Tibial nerve (tissue), 4 donors: ENCODE measurements around the gene GABRG3. TPM values are rescaled to one million over a fixed set of nuclear protein-coding genes. Genes with fewer than 3 reads are reported as not detected.

Experiments
- DNase-seq, 2 donors: peaks; one replicate each; pipeline ENCODE4 v3.0.0-alpha.2; 2019; ENCODE audit warnings: low spot score in 2 of 2
- H3K27ac ChIP-seq, 4 donors: fragments of 200-600 bp; sonication (generic) in 3 of 4; one replicate each; pipeline ENCODE4 v1.5.1; 2017 to 2019; ENCODE audit warnings: mild to moderate bottlenecking in 1 of 4
- H3K27me3 ChIP-seq, 2 donors: fragments of 200-600 bp; sonication (generic) in 1 of 2; one replicate each; pipeline versions ENCODE4 v1.5.1 to v1.6.0; 2017 to 2019
- H3K36me3 ChIP-seq, 3 donors: fragments of 200-600 bp; sonication (generic); one replicate each; pipeline ENCODE4 v1.5.1; 2018 to 2019
- H3K4me1 ChIP-seq, 4 donors: fragments of 200-600 bp; sonication (generic) in 3 of 4; one replicate each; pipeline ENCODE4 v1.5.1; 2017 to 2019
- H3K4me3 ChIP-seq, 4 donors: fragments of 200-600 bp; sonication (generic) in 3 of 4; one replicate each; pipeline ENCODE4 v1.5.1; 2017 to 2019; ENCODE audit warnings: mild to moderate bottlenecking in 1 of 4, moderate library complexity in 1 of 4
- H3K9me3 ChIP-seq, 4 donors: fragments of 200-600 bp; sonication (generic) in 3 of 4; one replicate each; pipeline ENCODE4 v1.5.1; 2017 to 2019
- CTCF ChIP-seq, 5 experiments: fragments of 200-600 bp in 3 of 5; fragments of 450-650 bp in 2 of 5; sonication (generic) in 3 of 5; IDR thresholded peaks; one replicate each; pipeline ENCODE4 v1.5.1; 2016 to 2019; ENCODE audit warnings: antibody characterized with exemption in 5 of 5, mild to moderate bottlenecking in 3 of 5, moderate library complexity in 2 of 5
- EP300 ChIP-seq, 2 donors: sonication (generic); formaldehyde crosslinking; IDR thresholded peaks; one replicate each; pipeline ENCODE4 v1.6.1; 2017; ENCODE audit warnings: antibody characterized with exemption in 2 of 2, mild to moderate bottlenecking in 1 of 2
- POLR2A ChIP-seq, 2 donors: fragments of 450-650 bp; IDR thresholded peaks; one replicate each; pipeline ENCODE4 v1.6.1; 2017; ENCODE audit warnings: antibody characterized with exemption in 2 of 2, mild to moderate bottlenecking in 2 of 2, moderate library complexity in 2 of 2
- WGBS, 2 donors: methylation state at CpG; one replicate each; pipeline ENCODE4 v1.1.5; 2018; 5-methylcytosine and 5-hydroxymethylcytosine counted together
- total RNA-seq, 4 donors: library from RNA; depleted of rRNA; stranded (reverse); fragments of >200 nt; gene quantifications; one replicate each; pipeline ENCODE4 v1.1.0, GENCODE V29; 2016

The GABRG3 gene
- total RNA-seq, 4 donors from 2014 or later = not detected

GRCh38 chr15:27549746-27550145 is 578.8 kb downstream of the GABRG3 start:
- Histone ChIP-seq H3K9me3 (no peaks in the 10 kb centered on the region), H3K4me3 (no peak overlapping the region), H3K4me1 (peaks cover 0 to 4% (median 0%) of the 10 kb centered on the region in 4 donors), H3K27ac (no peak overlapping the region), H3K36me3 (no peaks in the 10 kb centered on the region), H3K27me3 (no peaks in the 10 kb centered on the region)
- 64 to 65% methylated on average over 4 of the region's 4 CpGs for WGBS, 2 donors
- DNase-seq = no peak
- no peak for TF ChIP-seq EP300 (IDR thresholded peaks at IDR 0.05)
- no peak for TF ChIP-seq POLR2A (IDR thresholded peaks at IDR 0.05)
- no peak for TF ChIP-seq CTCF (IDR thresholded peaks at IDR 0.05)

GRCh38 chr15:27550635-27551034 is 579.7 kb downstream of the GABRG3 start:
- no peak overlapping the region for H3K4me3 ChIP-seq
- peaks cover 0 to 4% (median 0%) of the 10 kb centered on the region in 4 donors for H3K4me1 ChIP-seq
- no peak for TF ChIP-seq EP300 (IDR thresholded peaks at IDR 0.05)
- TF ChIP-seq POLR2A (IDR thresholded peaks at IDR 0.05) = no peak
- TF ChIP-seq CTCF (IDR thresholded peaks at IDR 0.05) = no peak
- no peak overlapping the region for H3K27ac ChIP-seq
- no peaks in the 10 kb centered on the region for H3K36me3 ChIP-seq
- WGBS, 2 donors = 76 to 85% methylated on average over 6 of the region's 6 CpGs
- no peak for DNase-seq
- no peaks in the 10 kb centered on the region for H3K27me3 ChIP-seq
- peaks cover 0 to 5% (median 0%) of the 10 kb centered on the region in 4 donors for H3K9me3 ChIP-seq

- TF ChIP-seq EP300 (IDR thresholded peaks at IDR 0.05) (no peak), POLR2A (IDR thresholded peaks at IDR 0.05) (no peak), CTCF (IDR thresholded peaks at IDR 0.05) (no peak)
Observed at GRCh38 chr15:27561816-27562215, 590.8 kb downstream of the GABRG3 start.

GRCh38 chr15:27563765-27564370 is 592.9 kb downstream of the GABRG3 start:
- no peak overlapping the region for H3K27ac ChIP-seq
- H3K4me1 ChIP-seq = no peaks in the 10 kb centered on the region
- peaks cover 0 to 30% (median 6%) of the 10 kb centered on the region in 4 donors for H3K9me3 ChIP-seq
- TF ChIP-seq POLR2A (IDR thresholded peaks at IDR 0.05) (no peak), CTCF (IDR thresholded peaks at IDR 0.05) (no peak), EP300 (IDR thresholded peaks at IDR 0.05) (peak in 1 of 2 donors; percentile 38)
- 68 to 80% methylated on average over 3 of the region's 3 CpGs for WGBS, 2 donors
- H3K4me3 ChIP-seq = no peak overlapping the region
- H3K27me3 ChIP-seq = no peaks in the 10 kb centered on the region
- H3K36me3 ChIP-seq = no peaks in the 10 kb centered on the region
- no peak for DNase-seq

More at GRCh38 chr15:27561816-27562215, 590.8 kb downstream of the GABRG3 start:
- no peak for DNase-seq
- H3K27me3 ChIP-seq = no peaks in the 10 kb centered on the region
- H3K27ac ChIP-seq = no peak overlapping the region
- no peaks in the 10 kb centered on the region for H3K4me1 ChIP-seq
- peaks cover 0 to 30% (median 6%) of the 10 kb centered on the region in 4 donors for H3K9me3 ChIP-seq
- H3K4me3 ChIP-seq = no peak overlapping the region
- H3K36me3 ChIP-seq = no peaks in the 10 kb centered on the region

GRCh38 chr15:27564656-27565055 is 593.7 kb downstream of the GABRG3 start:
- Histone ChIP-seq H3K27ac (no peak overlapping the region), H3K27me3 (no peaks in the 10 kb centered on the region), H3K4me1 (no peaks in the 10 kb centered on the region), H3K4me3 (no peak overlapping the region), H3K36me3 (no peaks in the 10 kb centered on the region), H3K9me3 (peaks cover 0 to 22% (median 5%) of the 10 kb centered on the region in 4 donors)
- WGBS, 2 donors = 84 to 90% methylated on average over 2 of the region's 2 CpGs
- DNase-seq = no peak
- TF ChIP-seq POLR2A (IDR thresholded peaks at IDR 0.05) (no peak), EP300 (IDR thresholded peaks at IDR 0.05) (no peak), CTCF (IDR thresholded peaks at IDR 0.05) (no peak)
